K562 (cell line): ENCODE data around the gene UCHL5. TPM values are rescaled to one million over a fixed set of nuclear protein-coding genes. Genes with fewer than 3 reads are reported as not detected.
A peak's percentile ranks its signal among the peaks of the same experiment; 100 is the strongest.

ENCODE experiments used
- ATAC-seq: fragments of 200-7000 bp; cut with Tn5 transposase; 3 replicates; pipeline ENCODE4 v1.9.1; 2020; ENCODE audit warnings: moderate library complexity
- BruUV-seq: library from RNA; stranded (reverse); fragments of 400-500 nt; replicated peaks from 2 replicates; lab custom pipeline; 2021; lab: Mats Ljungman, UMichigan
- CTCF ChIA-PET: fragments of 300-600 bp; formaldehyde crosslinking; extraction: SDS; loops from one replicate; lab custom pipeline; 2021; ENCODE audit warnings: low intra/inter-chr PET ratio; lab: Yijun Ruan, JAX
- POLR2A ChIA-PET: fragments of 300-600, 350-650 bp; sonication (Branson Sonifier 250); formaldehyde crosslinking; extraction: SDS; loops from one replicate; lab custom pipeline; 2021; ENCODE audit warnings: antibody characterized with exemption, inconsistent platforms; lab: Yijun Ruan, JAX
- DNase-seq, 4 experiments: peaks; one replicate each; pipeline versions ENCODE4 v3.0.0 to v3.0.0-alpha.2; 2011 to 2018; ENCODE audit warnings: low spot score in 3 of 4, mixed read lengths in 3 of 4; ENCODE audit errors: extremely low read depth in 1 of 4
- FAIRE-seq: peaks from 2 replicates; lab custom pipeline; 2011; peaks lifted over from hg19 to GRCh38; lab: Jason Lieb, UNC
- H2AFZ ChIP-seq: 2 replicates; pipeline ENCODE4 v1.6.0; 2011; ENCODE audit warnings: low read depth, low read length, control low read depth, inconsistent platforms
- H3K27ac ChIP-seq: fragments of 200-600 bp; 3 replicates; pipeline ENCODE4 v1.8.0; 2011; ENCODE audit warnings: low read depth, mild to moderate bottlenecking, control low read depth, inconsistent platforms, low read length, moderate library complexity, mixed read lengths; ENCODE audit errors: extremely low read depth
- H3K27me3 ChIP-seq, 2 experiments: fragments of 300-600 bp in 1 of 2; 2 replicates in 1 of 2; 3 replicates in 1 of 2; pipeline versions ENCODE4 v1.6.0 to v1.8.0; 2011; ENCODE audit warnings: inconsistent platforms in 2 of 2, low read length in 2 of 2, mild to moderate bottlenecking in 1 of 2, mixed read lengths in 1 of 2, moderate library complexity in 1 of 2; ENCODE audit not compliant: control insufficient read depth in 2 of 2, insufficient read depth in 2 of 2
- H3K36me3 ChIP-seq: fragments of 300-600 bp; 3 replicates; pipeline ENCODE4 v1.8.0; 2011; ENCODE audit warnings: mild to moderate bottlenecking, low read length, inconsistent platforms; ENCODE audit not compliant: control insufficient read depth, insufficient read depth
- H3K4me1 ChIP-seq, 2 experiments: fragments of 200-600 bp in 1 of 2; replicated peaks in 1 of 2; 2 replicates in 1 of 2; 3 replicates in 1 of 2; pipeline versions ENCODE4 v1.5.1 to v1.8.0; 2011; ENCODE audit warnings: inconsistent platforms in 2 of 2, low read length in 2 of 2, mild to moderate bottlenecking in 1 of 2, mixed read lengths in 1 of 2, moderate library complexity in 1 of 2; ENCODE audit not compliant: control insufficient read depth in 2 of 2, insufficient read depth in 2 of 2
- H3K4me2 ChIP-seq: 2 replicates; pipeline ENCODE4 v1.6.1; 2011; ENCODE audit warnings: low read length, control low read depth, inconsistent platforms, mixed read lengths; ENCODE audit not compliant: insufficient read depth
- H3K4me3 ChIP-seq: fragments of 200-600 bp; sonication (generic), shearing (Covaris generic); 2 replicates; pipeline ENCODE4 v1.5.1; 2016; ENCODE audit warnings: control low read depth, inconsistent platforms
- H3K79me2 ChIP-seq: fragments of 200-600 bp; 3 replicates; pipeline ENCODE4 v1.8.0; 2011; ENCODE audit warnings: low read length, inconsistent platforms; ENCODE audit not compliant: control insufficient read depth, insufficient read depth
- H3K9ac ChIP-seq, 2 experiments: 2 replicates each; pipeline versions ENCODE4 v1.6.0 to v1.6.1; 2011; ENCODE audit warnings: low read depth in 2 of 2, low read length in 2 of 2, control low read depth in 1 of 2, inconsistent platforms in 1 of 2, mild to moderate bottlenecking in 1 of 2, mixed read lengths in 1 of 2; ENCODE audit not compliant: insufficient read depth in 1 of 2
- H3K9me1 ChIP-seq: one replicate; pipeline ENCODE4 v1.6.0; 2011; ENCODE audit warnings: inconsistent platforms, mild to moderate bottlenecking, low read length, moderate library complexity; ENCODE audit not compliant: control insufficient read depth, insufficient read depth
- H3K9me3 ChIP-seq: replicated peaks from 2 replicates; pipeline ENCODE4 v1.5.1; 2011; ENCODE audit warnings: low read depth, low read length, inconsistent platforms; ENCODE audit not compliant: control insufficient read depth, insufficient read depth
- H4K20me1 ChIP-seq: replicated peaks from 2 replicates; pipeline ENCODE4 v1.6.1; 2011; ENCODE audit warnings: low read length, inconsistent platforms, mixed read lengths; ENCODE audit not compliant: control insufficient read depth, insufficient read depth
- BRD9 ChIP-seq: fragments of 450-650 bp; IDR thresholded peaks from 2 replicates; pipeline ENCODE4 v1.6.1; 2018; ENCODE audit warnings: low read depth; ENCODE audit not compliant: partially characterized antibody
- CCAR2 ChIP-seq: fragments of 200-400 bp; formaldehyde crosslinking; IDR thresholded peaks from 2 replicates; pipeline ENCODE4 v1.6.1; 2017; ENCODE audit warnings: mild to moderate bottlenecking, low read depth, low read length
- EGR1 ChIP-seq: fragments of 450-650 bp; conservative IDR thresholded peaks from 2 replicates; pipeline ENCODE4 v1.6.1; 2017; ENCODE audit warnings: mild to moderate bottlenecking
- EP400 ChIP-seq: fragments of 450-650 bp; IDR thresholded peaks from 2 replicates; pipeline ENCODE4 v1.6.1; 2017; ENCODE audit warnings: antibody characterized with exemption, mild to moderate bottlenecking, moderate library complexity
- ERF ChIP-seq: fragments of 450-650 bp; formaldehyde crosslinking; IDR thresholded peaks from 2 replicates; pipeline ENCODE4 v1.4.0; 2020; ENCODE audit warnings: mild to moderate bottlenecking, mixed read lengths
- ETS1 ChIP-seq: conservative IDR thresholded peaks from 2 replicates; pipeline ENCODE4 v1.6.1; 2011; ENCODE audit warnings: low read depth, mild to moderate bottlenecking, low read length; ENCODE audit not compliant: control insufficient read depth
- GATAD2A ChIP-seq: fragments of 450-650 bp; IDR thresholded peaks from 2 replicates; pipeline ENCODE4 v1.6.1; 2017
- GTF2E2 ChIP-seq: fragments of 200-800 bp; sonication (Bioruptor generic); IDR thresholded peaks from 2 replicates; pipeline ENCODE4 v1.6.1; 2016; ENCODE audit warnings: missing genetic modification characterization, missing compliant biosample characterization
- HDAC8 ChIP-seq: fragments of 450-650 bp; IDR thresholded peaks from 2 replicates; pipeline ENCODE4 v1.6.1; 2016; ENCODE audit warnings: mild to moderate bottlenecking, missing genetic modification characterization, moderate library complexity, missing compliant biosample characterization
- KAT2B ChIP-seq: IDR thresholded peaks from one replicate; pipeline ENCODE4 v1.6.1; 2012; ENCODE audit warnings: low read depth, mild to moderate bottlenecking, control low read depth, inconsistent platforms, low read length, moderate library complexity
- KLF13 ChIP-seq: fragments of 450-650 bp; IDR thresholded peaks from 2 replicates; pipeline ENCODE4 v1.6.1; 2016; ENCODE audit warnings: missing genetic modification characterization, low read depth, mild to moderate bottlenecking, missing compliant biosample characterization, moderate library complexity, borderline replicate concordance
- MBD2 ChIP-seq: sonication (generic); IDR thresholded peaks from 2 replicates; pipeline ENCODE4 v1.6.1; 2016; ENCODE audit warnings: low read depth, borderline replicate concordance
- NFATC3 ChIP-seq: fragments of 450-650 bp; IDR thresholded peaks from 2 replicates; pipeline ENCODE4 v1.6.1; 2017; ENCODE audit warnings: mild to moderate bottlenecking
- NFIC ChIP-seq: fragments of 450-650 bp; IDR thresholded peaks from 2 replicates; pipeline ENCODE4 v1.6.1; 2017; ENCODE audit warnings: mild to moderate bottlenecking, inconsistent platforms
- PHF20 ChIP-seq: fragments of 450-650 bp; IDR thresholded peaks from 2 replicates; pipeline ENCODE4 v1.6.1; 2018; ENCODE audit not compliant: partially characterized antibody
- RAD51 ChIP-seq: fragments of 450-650 bp; IDR thresholded peaks from 2 replicates; pipeline ENCODE4 v1.7.1; 2016; ENCODE audit warnings: low read depth, mild to moderate bottlenecking, borderline replicate concordance
- SUPT5H ChIP-seq: fragments of 450-650 bp; IDR thresholded peaks from 2 replicates; pipeline ENCODE4 v1.6.1; 2016
- TFAP4 ChIP-seq: sonication (generic); formaldehyde crosslinking; IDR thresholded peaks from 2 replicates; pipeline ENCODE4 v1.8.0; 2022; ENCODE audit warnings: missing genetic modification reagents, mild to moderate bottlenecking, moderate library complexity, borderline replicate concordance
- TRIM25 ChIP-seq: fragments of 450-650 bp; IDR thresholded peaks from 2 replicates; pipeline ENCODE4 v1.7.0; 2016; ENCODE audit warnings: borderline replicate concordance
- TRIM28 ChIP-seq: fragments of 450-650 bp; IDR thresholded peaks from 2 replicates; pipeline ENCODE4 v1.6.1; 2017
- ZNF384 ChIP-seq: IDR thresholded peaks from 2 replicates; pipeline ENCODE4 v1.6.1; 2012; ENCODE audit warnings: low read depth, low read length, improper control_type of control experiment
- WGBS: fragments of 100-300 bp; shearing (Covaris generic); methylation state at CpG from one replicate; pipeline ENCODE4 v1.1.6; 2016; ENCODE audit warnings: low coverage, mixed read lengths; ENCODE audit not compliant: insufficient coverage; ENCODE audit errors: missing lambda C conversion rate; 5-methylcytosine and 5-hydroxymethylcytosine counted together
- in situ Hi-C: fragments of 300-500 bp; cut with MboI; formaldehyde crosslinking; loops from 4 replicates; pipeline ENCODE4 v1.15.0; 2018; ENCODE audit warnings: inconsistent platforms, mixed read lengths
- intact Hi-C: fragments of 100-400 bp; cut with micrococcal nuclease; formaldehyde crosslinking; loops from 2 replicates; pipeline ENCODE4 v1.14.2; 2022
- polyA plus RNA-seq, 8 experiments: library from polyadenylated mRNA; depleted of rRNA in 4 of 8; stranded (reverse) in 5 of 8; unstranded in 3 of 8; fragments of >200 nt; fragmentation: Nextera tagmentation in 2 of 8; fragmentation: Illumina TruSeq in 1 of 8; extraction: Ambion mirVana in 2 of 8; extraction: Trizol in 1 of 8; gene quantifications; 2 replicates each; pipeline versions ENCODE4 v1.2.1 to v1.2.3, GENCODE V29; 2011 to 2014; ENCODE audit warnings: inconsistent platforms in 1 of 8, missing spikeins in 1 of 8
- total RNA-seq, 7 experiments: library from RNA; depleted of rRNA in 6 of 7; stranded (reverse); fragments of >200 nt in 6 of 7; fragmentation: Illumina TruSeq in 2 of 7; extraction: Trizol in 2 of 7; gene quantifications; 2 replicates each; pipeline versions ENCODE4 v1.2.1 to v1.2.3, GENCODE V29; 2011 to 2021; ENCODE audit warnings: low replicate concordance in 1 of 7

UCHL5 gene
- total and polyA plus RNA-seq, 9 of the 15 experiments (the other 6 are each of a cell fraction or from before 2014, with no cell fraction given): 61.0 to 206 (median 122) TPM

- TF ChIP-seq KLF13 (tag) (no peak), NFATC3 (no peak), EP400 (no peak), TRIM28 (no peak), NFIC (no peak), SUPT5H (no peak), GTF2E2 (tag) (no peak), TRIM25 (no peak), PHF20 (no peak), HDAC8 (tag) (no peak)
Observed at GRCh38 chr1:193077991-193078390, 18.8 kb upstream of the UCHL5 start (continued).

GRCh38 chr1:193070942-193071341 is 11.8 kb upstream of the UCHL5 start:
- intact Hi-C loops: loop anchor here (2.0 kb wide), 3 partner anchors 14 to 52 kb away; partner anchors contain the start of genes CDC73 and GLRX2
- ATAC-seq (peak; percentile 74), DNase-seq (peak in 2 of 4 experiments; percentile 39 to 72), FAIRE-seq (peak; percentile 44)
- no peaks in the 10 kb centered on the region for H3K27me3 ChIP-seq
- peak overlapping the region; percentile 80 for H3K27ac ChIP-seq
- ChIA-PET POLR2A (interaction anchor here (1.2 to 3.5 kb wide), 4 partner anchors 10 to 15 kb away, joined by 3 to 21 read pairs (median 14); partner anchors contain the start of genes RO60 and UCHL5), CTCF (interaction anchor here (1.6 kb wide), 1 partner anchor 52 kb away, joined by 3 read pairs; no protein-coding TSS in a partner anchor)
- WGBS: 18% methylated on average over 5 of the region's 5 CpGs
- peak overlapping the region; percentile 66 to 80; a peak in 3 of 4 replicates for H3K9ac ChIP-seq
- H3K4me1 ChIP-seq: peaks cover 15 to 45% of the 10 kb centered on the region in 2 experiments
- no peak overlapping the region; the same call in 1 of the 2 replicates for H3K4me3 ChIP-seq
- H3K9me1 ChIP-seq: no peaks in the 10 kb centered on the region
- in situ Hi-C loops: no loop called here
- H3K4me2 ChIP-seq: peak overlapping the region; percentile 81
- 0 out of 2 replicates have a peak, but pooled peaks cover 4% of the 10 kb centered on the region for H4K20me1 ChIP-seq
- H3K79me2 ChIP-seq: peaks cover 86% of the 10 kb centered on the region
- peak overlapping the region; percentile 66 for H2AFZ ChIP-seq
- BruUV-seq: no TSS peak
- no peaks in the 10 kb centered on the region for H3K9me3 ChIP-seq
- peaks cover 48% of the 10 kb centered on the region for H3K36me3 ChIP-seq
- no peak for TF ChIP-seq MBD2
- no peak for TF ChIP-seq ZNF384
- no peak for TF ChIP-seq CCAR2
- no peak for TF ChIP-seq EGR1
- TF ChIP-seq ERF (CRISPR knock-in tag): 0 out of 2 replicates have a peak, but pooled peaks have one; percentile 57
- TF ChIP-seq ETS1: no peak
- no peak for TF ChIP-seq KAT2B
- TF ChIP-seq RAD51: no peak
- TF ChIP-seq BRD9: no peak
- TF ChIP-seq TFAP4: peak; percentile 20; the same call in 1 of the 2 replicates
- 0 out of 2 replicates have a peak, but pooled peaks have one; percentile 23 for TF ChIP-seq GATAD2A
